GM12872 (cell line): ENCODE results near the gene DUXA.

Experiments used
- CTCF ChIP-seq: IDR thresholded peaks from 3 replicates; pipeline ENCODE4 v1.5.1; 2011; ENCODE audit warnings: low read depth, mild to moderate bottlenecking, low read length, moderate library complexity; ENCODE audit not compliant: insufficient read depth

The DUXA gene

DNA sequence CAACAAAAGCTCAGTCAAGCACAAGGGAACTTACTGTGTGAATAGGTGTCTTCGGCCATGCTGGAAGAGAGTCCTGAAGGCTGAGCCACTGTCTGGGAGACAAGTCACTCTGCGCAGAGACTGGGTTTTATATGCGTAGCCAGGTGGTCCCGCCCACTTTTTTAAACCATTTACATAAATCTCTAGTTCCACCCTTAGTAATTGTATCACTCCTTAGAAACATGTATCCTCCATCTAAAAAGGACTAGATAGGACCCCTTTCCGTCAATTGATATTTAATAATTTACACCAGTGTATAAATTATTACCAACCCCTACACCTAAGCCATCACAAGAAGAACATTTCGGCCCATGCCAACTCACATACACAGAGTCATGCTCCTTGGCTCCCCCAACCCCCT is at the start of gene DUXA:
Gene DUXA (minus strand): TSS at position 101 of the 400 bp plus-strand sequence. CDS start 42 bp downstream, at position 59.
- TF ChIP-seq CTCF: no peak

- TF ChIP-seq CTCF: no peak
Measured at GRCh38 chr19:57212109-57212508, 44.8 kb upstream of the DUXA start.

GRCh38 chr19:57210381-57210780 is 43.1 kb upstream of the DUXA start:
- TF ChIP-seq CTCF: no peak

GRCh38 chr19:57202160-57202559 is 34.9 kb upstream of the DUXA start:
- TF ChIP-seq CTCF: no peak

- TF ChIP-seq CTCF: no peak
Measured at GRCh38 chr19:57192993-57193392, 25.7 kb upstream of the DUXA start.

GRCh38 chr19:57192077-57192420 is 24.8 kb upstream of the DUXA start:
- no peak for TF ChIP-seq CTCF

DNA sequence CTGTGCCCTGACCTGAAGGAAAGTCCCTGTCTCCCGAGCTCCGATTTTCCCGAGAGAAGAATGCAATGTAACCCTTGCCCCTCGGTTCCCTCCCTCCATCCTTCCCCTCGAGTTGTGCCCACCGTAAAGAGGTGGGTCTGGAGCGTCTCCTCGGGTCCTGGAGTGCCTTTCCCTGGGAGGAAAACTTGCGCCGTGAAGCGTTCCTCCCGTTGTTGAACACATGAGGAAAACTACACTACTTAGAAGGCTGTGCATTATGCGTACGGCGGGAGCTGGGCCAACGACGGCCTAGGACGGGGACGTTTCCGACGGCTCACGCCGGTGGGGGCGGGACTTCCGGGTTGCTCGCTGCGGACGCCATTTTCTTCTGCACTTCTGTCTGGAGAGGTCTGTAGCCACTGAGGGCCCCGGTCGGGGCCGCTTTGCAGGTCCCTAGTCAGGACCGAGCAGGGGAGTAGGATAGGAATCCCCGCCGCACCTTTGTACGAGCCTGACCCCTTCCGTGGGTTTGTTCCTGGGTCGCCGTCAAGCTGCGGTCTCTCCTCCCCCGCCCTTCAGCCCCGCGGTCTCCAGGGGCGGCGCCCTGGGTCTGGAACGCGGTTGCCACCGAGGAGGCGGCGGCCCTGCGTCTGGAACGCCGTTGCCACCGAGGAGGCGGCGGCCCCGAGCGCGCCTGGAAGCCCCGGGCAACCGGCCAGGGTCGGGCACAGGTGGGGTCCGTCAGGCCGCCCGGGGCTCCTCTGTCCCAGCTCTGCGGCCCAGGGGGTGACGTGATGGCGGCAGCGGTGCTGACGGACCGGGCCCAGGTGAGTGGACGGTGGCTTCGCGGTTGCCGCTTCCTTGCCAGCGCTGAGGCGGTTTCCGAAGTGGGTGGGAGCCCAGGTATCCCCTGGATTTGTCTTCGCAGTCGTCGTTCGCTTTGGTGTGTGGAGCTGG is 24.1 kb upstream of the DUXA start, which contains the start of gene ZNF264:
Gene ZNF264 (plus strand): TSS at position 360 of the 936 bp plus-strand sequence. CDS start 414 bp downstream, at position 774.
- TF ChIP-seq CTCF: no peak
